ENCODE results near the gene NTMT1. TPM values are rescaled to one million over a fixed set of nuclear protein-coding genes. Genes with fewer than 3 reads are reported as not detected.

The NTMT1 gene
- total and polyA plus RNA-seq, 10 of the 15 experiments (the other 5 are each of a cell fraction or from before 2014, with no cell fraction given) = 12.8 to 85.4 (median 39.3) TPM

GRCh38 chr9:129669946-129670345 is 44.0 kb downstream of the NTMT1 start:
- RAD21 ChIA-PET (ENCODE audit: unreplicated experiment) = no interaction called here
- Histone ChIP-seq H3K4me3 (no peak overlapping the region), H4K20me1 (ENCODE audit: control insufficient read depth, insufficient read depth) (no peaks in the 10 kb centered on the region), H3K9ac (ENCODE audit: control insufficient read depth, insufficient read depth, low read length) (no peak overlapping the region), H3K9me3 (replicated peaks; ENCODE audit: control insufficient read depth, insufficient read depth, low read length) (no peaks in the 10 kb centered on the region), H3K27me3 (replicated peaks in 1 of 2; ENCODE audit: control insufficient read depth in 2 of 2, insufficient read depth in 2 of 2, low read length in 1 of 2) (peaks cover 0 to 2% of the 10 kb centered on the region in 2 experiments; a peak in 2 of 4 replicates), H3K27ac (ENCODE audit: control insufficient read depth, insufficient read depth) (no peak overlapping the region), H3K4me1 (ENCODE audit: control insufficient read depth, insufficient read depth, low read length) (no peaks in the 10 kb centered on the region), H2AFZ (ENCODE audit: control insufficient read depth, low read depth, low read length) (no peak overlapping the region), H3K36me3 (ENCODE audit: control insufficient read depth in 2 of 2, insufficient read depth in 2 of 2, low read length in 1 of 2) (no peaks in the 10 kb centered on the region), H3K79me2 (ENCODE audit: control insufficient read depth, insufficient read depth, low read length) (no peaks in the 10 kb centered on the region), H3K4me2 (ENCODE audit: control insufficient read depth, insufficient read depth) (no peak overlapping the region)
- ATAC-seq (no peak), FAIRE-seq (no peak), DNase-seq (ENCODE audit: low read depth, low spot score) (no peak)
- TF ChIP-seq PRDM15 (CRISPR knock-in tag; IDR thresholded peaks at IDR 0.05) (no peak), KLF5 (IDR thresholded peaks at IDR 0.05; ENCODE audit: partially characterized antibody) (no peak), NKRF (conservative IDR thresholded peaks at IDR 0.05) (no peak), GABPA (IDR thresholded peaks at IDR 0.05; ENCODE audit: low read depth) (no peak), RUNX3 (IDR thresholded peaks at IDR 0.05; ENCODE audit: low read length) (no peak), BMI1 (IDR thresholded peaks at IDR 0.05; ENCODE audit: borderline replicate concordance) (no peak)
- no TSS peak for BruUV-seq (replicated peaks)
- 54% methylated on average over 13 of the region's 13 CpGs for WGBS (ENCODE audit: insufficient coverage, insufficient replicate concordance, low lambda C conversion rate, missing lambda C conversion rate)
- intact Hi-C loops (cut with micrococcal nuclease; ENCODE audit: unreplicated experiment) = no loop called here
- SMC1A ChIA-PET (ENCODE audit: uncharacterized antibody, unreplicated experiment) = no interaction called here
- in situ Hi-C loops (cut with MboI) = no loop called here
- CTCF ChIA-PET = no interaction called here
- POLR2A ChIA-PET = no interaction called here

All from GM12878 (cell line).